Measurements from ENCODE around the gene SLC25A34.

SLC25A34 gene

GRCh38 chr1:15777909-15778707, 42.0 kb downstream of the SLC25A34 start:
- DNase-seq (ENCODE audit: insufficient read length, low spot score) = no peak
- TF ChIP-seq POLR2AphosphoS5 (IDR thresholded peaks at IDR 0.05; ENCODE audit: low read depth, low read length) (no peak), SPI1 (IDR thresholded peaks at IDR 0.05; ENCODE audit: low read depth, low read length) (no peak), PAX5 (IDR thresholded peaks at IDR 0.05; ENCODE audit: insufficient read depth, low read length, severe bottlenecking) (no peak), POU2F2 (IDR thresholded peaks at IDR 0.05; ENCODE audit: low read depth, low read length) (no peak), TAF1 (IDR thresholded peaks at IDR 0.05; ENCODE audit: low read depth, low read length) (no peak), POLR2A (IDR thresholded peaks at IDR 0.05; ENCODE audit: low read depth, low read length) (no peak)
- no peak for FAIRE-seq

GRCh38 chr1:15785683-15786082, 49.6 kb downstream of the SLC25A34 start:
- DNase-seq (ENCODE audit: insufficient read length, low spot score) = no peak
- TF ChIP-seq TAF1 (IDR thresholded peaks at IDR 0.05; ENCODE audit: low read depth, low read length) (no peak), POU2F2 (IDR thresholded peaks at IDR 0.05; ENCODE audit: low read depth, low read length) (no peak), PAX5 (IDR thresholded peaks at IDR 0.05; ENCODE audit: insufficient read depth, low read length, severe bottlenecking) (no peak), POLR2AphosphoS5 (IDR thresholded peaks at IDR 0.05; ENCODE audit: low read depth, low read length) (no peak), POLR2A (IDR thresholded peaks at IDR 0.05; ENCODE audit: low read depth, low read length) (no peak), SPI1 (IDR thresholded peaks at IDR 0.05; ENCODE audit: low read depth, low read length) (no peak)
- FAIRE-seq = no peak

- FAIRE-seq (no peak), DNase-seq (ENCODE audit: insufficient read length, low spot score) (no peak)
- no peak for TF ChIP-seq SPI1 (IDR thresholded peaks at IDR 0.05; ENCODE audit: low read depth, low read length)
- no peak for TF ChIP-seq PAX5 (IDR thresholded peaks at IDR 0.05; ENCODE audit: insufficient read depth, low read length, severe bottlenecking)
- no peak for TF ChIP-seq POU2F2 (IDR thresholded peaks at IDR 0.05; ENCODE audit: low read depth, low read length)
- TF ChIP-seq TAF1 (IDR thresholded peaks at IDR 0.05; ENCODE audit: low read depth, low read length) = no peak
- TF ChIP-seq POLR2A (IDR thresholded peaks at IDR 0.05; ENCODE audit: low read depth, low read length) = no peak
- no peak for TF ChIP-seq POLR2AphosphoS5 (IDR thresholded peaks at IDR 0.05; ENCODE audit: low read depth, low read length)
These were observed 50.5 kb downstream of the SLC25A34 start for GRCh38 chr1:15786581-15786980.

GRCh38 chr1:15788624-15789301, 52.7 kb downstream of the SLC25A34 start:
- DNase-seq (ENCODE audit: insufficient read length, low spot score) (no peak), FAIRE-seq (peak; percentile 67)
- TF ChIP-seq TAF1 (IDR thresholded peaks at IDR 0.05; ENCODE audit: low read depth, low read length) (no peak), POLR2A (IDR thresholded peaks at IDR 0.05; ENCODE audit: low read depth, low read length) (no peak), PAX5 (IDR thresholded peaks at IDR 0.05; ENCODE audit: insufficient read depth, low read length, severe bottlenecking) (no peak), SPI1 (IDR thresholded peaks at IDR 0.05; ENCODE audit: low read depth, low read length) (peak; percentile 72)
